HUES48 (cell line): ENCODE data around the gene SYT13.
"Not testable (repeated sequence)": the region's sequence is repeated elsewhere in the genome, so short reads cannot be mapped to it uniquely, and the experiment has no call there.

Experiments
- H3K27ac ChIP-seq: one replicate; pipeline ENCODE4 v1.7.0; 2013; ENCODE audit warnings: low read depth, low read length, inconsistent platforms
- H3K27me3 ChIP-seq: 2 replicates; pipeline ENCODE4 v1.6.1; 2013; ENCODE audit warnings: mild to moderate bottlenecking, low read length; ENCODE audit not compliant: control insufficient read depth, insufficient read depth
- H3K36me3 ChIP-seq: 2 replicates; pipeline ENCODE4 v1.6.1; 2013; ENCODE audit warnings: low read length; ENCODE audit not compliant: control insufficient read depth, insufficient read depth
- H3K4me1 ChIP-seq: 2 replicates; pipeline ENCODE4 v1.6.1; 2013; ENCODE audit warnings: mild to moderate bottlenecking, low read length; ENCODE audit not compliant: control insufficient read depth, insufficient read depth
- H3K4me3 ChIP-seq: 2 replicates; pipeline ENCODE4 v1.5.1; 2013; ENCODE audit warnings: mild to moderate bottlenecking, low read depth, low read length
- H3K9ac ChIP-seq: 2 replicates; pipeline ENCODE4 v1.6.1; 2013; ENCODE audit warnings: mild to moderate bottlenecking, low read depth, low read length, moderate library complexity
- H3K9me3 ChIP-seq: 2 replicates; pipeline ENCODE4 v1.6.1; 2013; ENCODE audit warnings: low read length; ENCODE audit not compliant: control insufficient read depth, insufficient read depth

The SYT13 gene

DNA sequence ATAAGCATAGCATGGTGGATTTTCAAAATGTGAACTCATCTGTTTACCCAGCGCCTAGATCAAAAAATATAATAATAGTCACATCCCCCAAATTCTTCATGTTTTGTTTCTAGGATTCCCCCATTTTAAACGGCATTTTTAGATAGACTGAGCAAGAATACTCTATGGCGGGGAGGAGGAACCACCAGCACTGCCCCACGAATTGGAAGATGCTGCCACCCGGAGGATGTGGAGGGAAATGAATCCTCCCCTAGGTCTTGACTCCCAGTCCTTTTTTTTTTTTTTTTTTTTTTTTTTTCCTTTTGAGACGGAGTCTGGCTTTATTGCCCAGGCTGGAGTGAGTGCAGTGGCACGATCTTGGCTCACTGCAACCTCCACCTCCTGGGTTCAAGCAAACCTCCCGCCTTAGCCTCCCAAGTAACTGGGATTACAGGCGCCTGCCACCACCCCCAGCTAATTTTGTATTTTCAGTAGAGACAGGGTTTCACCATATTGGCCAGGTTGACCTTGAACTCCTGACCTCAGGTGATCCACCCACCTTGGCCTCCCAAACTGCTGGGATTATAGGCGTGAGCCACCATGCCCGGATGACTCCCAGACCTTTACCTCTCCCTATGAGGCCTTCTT, 7.5 kb upstream of the SYT13 start:
- H3K4me3 ChIP-seq, result not testable (repeated sequence)

DNA sequence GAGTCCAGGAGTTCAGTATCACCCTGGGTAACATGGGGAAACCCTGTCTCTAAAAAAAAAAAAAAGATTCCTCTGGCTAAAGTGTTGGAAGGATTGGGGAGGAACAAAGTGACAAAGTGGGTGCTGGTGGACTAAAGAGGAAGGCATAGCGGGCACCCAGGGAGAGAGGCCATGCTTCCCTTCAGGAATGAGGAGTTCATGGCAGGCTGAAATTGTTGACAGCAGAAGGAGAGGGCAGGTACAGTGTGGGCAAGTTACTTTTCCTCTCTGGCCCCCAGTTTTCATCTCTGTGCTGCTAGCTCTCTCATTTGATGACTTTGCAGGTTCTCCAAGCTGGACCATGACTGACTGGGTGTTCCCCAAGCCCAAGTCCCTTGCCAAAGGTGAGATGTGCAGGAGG, 4.4 kb upstream of the SYT13 start:
- Histone ChIP-seq H3K4me1 (peaks cover 5% of the 10 kb centered on the region; the same call in 1 of the 2 replicates), H3K27ac (no peak overlapping the region), H3K4me3 (no peak overlapping the region), H3K27me3 (peaks cover 19% of the 10 kb centered on the region), H3K9me3 (no peaks in the 10 kb centered on the region), H3K9ac (no peak overlapping the region), H3K36me3 (no peaks in the 10 kb centered on the region)

More for the DNA sequence above, 7.5 kb upstream of the SYT13 start:
- not testable (repeated sequence) for H3K27me3 ChIP-seq, H3K27ac ChIP-seq, H3K4me1 ChIP-seq, H3K9me3 ChIP-seq, H3K9ac ChIP-seq, H3K36me3 ChIP-seq

DNA sequence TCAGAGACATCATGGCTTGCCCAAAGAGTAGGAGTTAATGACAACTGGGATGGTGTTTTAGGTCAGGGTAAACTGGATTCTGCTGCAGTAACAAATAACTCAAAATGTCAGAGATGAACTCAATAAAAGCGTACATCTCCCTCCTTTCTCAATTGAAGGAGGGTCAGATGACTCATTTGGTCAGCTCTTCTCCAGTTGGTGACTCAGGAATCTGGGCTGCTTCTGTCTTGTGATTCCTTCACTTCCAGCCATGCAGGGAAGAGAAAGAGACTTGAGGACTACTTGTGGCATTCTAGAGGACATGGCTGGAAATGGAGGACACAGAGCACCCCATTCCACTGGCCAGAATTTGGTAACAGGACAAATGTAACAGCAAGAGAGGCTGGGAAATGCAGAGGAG, 3.2 kb upstream of the SYT13 start:
- no peak overlapping the region for H3K27ac ChIP-seq
- no peak overlapping the region for H3K4me3 ChIP-seq
- H3K4me1 ChIP-seq, result peaks cover 5% of the 10 kb centered on the region; the same call in 1 of the 2 replicates
- H3K27me3 ChIP-seq, result peaks cover 31% of the 10 kb centered on the region
- no peaks in the 10 kb centered on the region for H3K36me3 ChIP-seq
- no peaks in the 10 kb centered on the region for H3K9me3 ChIP-seq
- no peak overlapping the region for H3K9ac ChIP-seq

DNA sequence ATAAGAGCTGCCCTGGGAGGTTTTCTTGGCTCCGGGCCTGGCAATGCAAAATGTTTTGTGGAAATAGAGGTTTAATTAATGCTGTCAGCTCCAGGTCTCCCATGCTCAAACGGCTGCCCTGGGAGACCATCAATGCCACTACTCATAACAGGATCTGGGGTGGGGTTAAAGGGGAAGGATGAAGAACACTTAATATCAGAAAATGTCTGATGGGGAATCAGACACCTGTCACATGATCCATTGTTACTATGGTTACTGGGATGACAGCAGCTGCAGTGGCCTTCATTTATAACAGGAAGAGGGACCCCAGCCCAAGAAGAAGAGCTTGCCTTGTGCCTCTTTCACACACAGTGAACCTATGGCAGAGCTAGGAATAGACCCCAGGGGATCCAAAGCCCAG, 2.2 kb upstream of the SYT13 start:
- H3K4me1 ChIP-seq, result peaks cover 5% of the 10 kb centered on the region; the same call in 1 of the 2 replicates
- H3K36me3 ChIP-seq, result no peaks in the 10 kb centered on the region
- peaks cover 35% of the 10 kb centered on the region for H3K27me3 ChIP-seq
- no peak overlapping the region for H3K9ac ChIP-seq
- no peak overlapping the region for H3K4me3 ChIP-seq
- H3K9me3 ChIP-seq, result no peaks in the 10 kb centered on the region
- H3K27ac ChIP-seq, result no peak overlapping the region

DNA sequence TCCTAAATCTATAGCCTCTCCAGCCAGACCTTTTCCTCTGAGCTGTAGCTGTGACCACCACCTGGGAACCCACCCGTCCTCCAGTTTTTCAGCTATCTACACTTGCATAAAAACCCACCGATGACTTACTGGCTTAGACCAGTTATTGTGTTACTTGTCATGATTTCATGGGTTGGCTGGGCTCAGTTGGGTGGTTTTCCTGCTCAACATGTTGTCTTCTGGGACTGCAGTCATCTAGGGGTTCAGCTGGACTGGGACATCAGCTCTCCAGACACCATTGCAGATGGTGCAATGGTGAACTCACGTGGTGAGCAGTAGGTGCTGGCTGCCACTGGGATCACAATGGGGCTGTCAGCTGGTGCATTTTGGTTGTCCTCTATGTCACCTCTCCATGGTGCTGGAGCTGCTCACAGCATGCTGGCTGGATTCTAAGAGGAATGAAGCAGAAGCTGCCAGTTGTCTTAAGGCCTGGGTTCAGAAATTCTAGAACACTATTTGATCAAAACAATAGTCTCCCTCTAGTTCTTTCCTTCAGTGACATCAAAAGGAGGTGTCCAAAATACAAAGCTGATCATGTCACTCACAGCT, 1.3 kb upstream of the SYT13 start:
- Histone ChIP-seq H3K9ac (no peak overlapping the region), H3K27me3 (peaks cover 35% of the 10 kb centered on the region), H3K27ac (no peak overlapping the region), H3K4me3 (no peak overlapping the region), H3K9me3 (no peaks in the 10 kb centered on the region), H3K36me3 (no peaks in the 10 kb centered on the region), H3K4me1 (peaks cover 5% of the 10 kb centered on the region; the same call in 1 of the 2 replicates)

DNA sequence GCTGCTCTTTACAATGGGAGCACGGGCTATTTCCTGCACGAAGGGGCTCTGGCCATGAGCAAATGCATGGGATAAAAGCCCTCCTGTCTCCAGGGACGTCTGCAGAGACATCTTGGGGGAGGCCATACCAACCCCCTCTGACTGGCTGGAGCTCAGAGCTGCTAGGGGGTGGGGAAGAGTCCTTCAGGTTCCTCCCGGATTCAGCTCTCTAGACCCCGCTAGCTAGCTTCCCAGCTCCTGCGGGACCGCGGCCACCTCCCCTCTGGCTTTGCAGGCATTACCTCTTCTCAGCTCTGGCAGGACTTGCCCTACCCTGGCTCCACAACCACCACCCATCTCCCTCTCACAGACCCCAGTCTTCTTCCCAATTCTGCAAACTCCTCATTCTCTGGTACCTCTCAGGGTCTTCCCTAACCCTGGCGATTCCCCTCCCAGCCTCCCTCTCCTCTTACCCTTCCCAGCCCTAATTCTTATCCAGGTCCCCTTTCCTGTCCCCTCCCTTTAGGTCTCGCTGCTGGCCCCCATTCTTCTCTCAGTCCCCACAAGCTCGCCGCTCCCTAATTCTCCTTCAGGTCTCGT, 802 bp downstream of the SYT13 start:
- Histone ChIP-seq H3K36me3 (no peaks in the 10 kb centered on the region), H3K9me3 (no peaks in the 10 kb centered on the region), H3K9ac (no peak overlapping the region), H3K27me3 (peaks cover 35% of the 10 kb centered on the region), H3K4me1 (peaks cover 12% of the 10 kb centered on the region; the same call in 1 of the 2 replicates), H3K4me3 (peak overlapping the region; percentile 84), H3K27ac (no peak overlapping the region)

DNA sequence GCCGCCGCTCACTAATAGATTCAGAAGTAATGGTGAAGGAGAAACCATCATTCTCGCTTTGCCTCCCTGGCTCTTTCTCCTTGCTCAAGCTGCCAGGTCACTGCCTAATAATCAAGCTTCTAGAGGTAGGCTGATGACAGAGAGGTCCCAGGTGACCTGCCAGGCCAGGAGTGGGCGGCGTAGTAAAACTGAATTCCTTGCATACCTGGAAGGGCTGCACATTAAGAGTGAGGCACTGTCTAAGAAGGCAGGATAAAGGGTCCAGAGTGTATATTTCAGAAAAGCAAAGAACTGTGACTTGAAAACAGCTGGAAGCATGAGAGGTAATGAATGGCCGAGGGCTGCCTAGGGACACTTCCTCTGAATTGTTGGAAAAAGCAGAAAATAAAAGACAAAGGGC, 4.1 kb downstream of the SYT13 start:
- Histone ChIP-seq H3K27ac (no peak overlapping the region), H3K4me3 (no peak overlapping the region), H3K27me3 (peaks cover 23% of the 10 kb centered on the region), H3K9ac (no peak overlapping the region), H3K9me3 (peaks cover 7% of the 10 kb centered on the region; the same call in 1 of the 2 replicates), H3K4me1 (peaks cover 12% of the 10 kb centered on the region; the same call in 1 of the 2 replicates), H3K36me3 (no peaks in the 10 kb centered on the region)

DNA sequence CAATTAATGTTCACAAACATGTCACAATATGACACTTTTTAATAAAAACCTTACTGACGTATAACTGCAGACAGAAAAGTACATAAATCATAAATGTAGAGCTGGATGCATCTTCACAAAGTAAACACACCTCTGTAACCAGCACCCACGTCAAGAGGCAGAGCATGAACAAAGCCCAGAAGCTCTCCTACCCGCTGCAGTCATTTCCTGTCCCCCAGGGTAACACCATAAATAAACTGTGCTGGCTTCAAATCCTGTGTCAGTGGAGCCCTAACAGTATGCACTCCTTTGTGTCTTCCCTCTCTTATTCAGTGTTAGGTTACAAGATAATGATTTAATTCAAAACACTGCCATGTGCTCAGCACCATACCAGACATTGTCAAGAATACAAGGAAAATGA, 5.7 kb downstream of the SYT13 start:
- Histone ChIP-seq H3K27ac (no peak overlapping the region), H3K4me3 (no peak overlapping the region), H3K9me3 (peaks cover 7% of the 10 kb centered on the region; the same call in 1 of the 2 replicates), H3K4me1 (0 out of 2 replicates have a peak, but pooled peaks cover 7% of the 10 kb centered on the region), H3K36me3 (no peaks in the 10 kb centered on the region), H3K27me3 (peaks cover 15% of the 10 kb centered on the region), H3K9ac (no peak overlapping the region)

DNA sequence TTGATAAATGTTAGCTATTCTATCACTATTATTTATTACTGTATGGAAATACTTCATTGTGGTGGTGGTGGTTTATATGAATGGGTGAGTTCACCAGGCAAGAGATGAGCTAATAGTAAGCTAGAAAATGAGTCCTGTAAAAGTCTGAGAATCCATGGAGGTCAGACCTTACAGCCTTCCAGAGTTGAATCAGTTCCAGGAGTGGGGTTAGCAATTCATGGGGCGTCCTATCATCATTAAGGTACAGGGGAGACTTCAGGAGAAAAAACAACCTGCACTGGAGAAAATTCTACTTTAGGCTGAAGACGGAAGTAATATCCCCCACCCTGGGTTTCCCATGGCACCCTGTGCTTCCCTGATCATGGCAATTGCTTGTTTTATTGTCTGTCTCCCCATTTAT, 6.5 kb downstream of the SYT13 start:
- peaks cover 7% of the 10 kb centered on the region for H3K27me3 ChIP-seq

DNA sequence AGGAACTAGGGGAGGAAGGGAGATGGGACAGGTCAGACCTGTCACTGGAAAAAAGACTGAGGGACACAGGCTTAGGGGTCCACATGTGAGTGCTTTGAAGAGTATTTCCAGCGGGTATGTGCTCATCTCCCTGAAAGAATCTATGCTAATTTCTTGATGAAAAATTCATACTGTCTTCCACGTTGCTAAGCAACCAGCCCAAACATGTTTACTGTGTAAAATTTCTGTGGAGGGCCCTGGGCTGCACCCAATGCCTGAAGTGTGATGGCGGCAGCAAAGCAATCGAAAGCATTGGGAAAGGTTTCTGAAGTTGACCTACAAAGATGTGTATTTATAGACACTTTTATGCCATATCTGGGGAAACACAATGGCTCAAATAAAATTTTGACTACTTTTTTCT, 7.4 kb downstream of the SYT13 start:
- H3K9ac ChIP-seq, result no peak overlapping the region
- H3K4me3 ChIP-seq, result no peak overlapping the region
- H3K27me3 ChIP-seq, result no peaks in the 10 kb centered on the region; the same call in 1 of the 2 replicates
- peaks cover 7% of the 10 kb centered on the region; the same call in 1 of the 2 replicates for H3K9me3 ChIP-seq
- H3K36me3 ChIP-seq, result no peaks in the 10 kb centered on the region
- H3K4me1 ChIP-seq, result 0 out of 2 replicates have a peak, but pooled peaks cover 7% of the 10 kb centered on the region
- no peak overlapping the region for H3K27ac ChIP-seq

More for the DNA sequence above, 6.5 kb downstream of the SYT13 start:
- Histone ChIP-seq H3K27ac (no peak overlapping the region), H3K4me1 (0 out of 2 replicates have a peak, but pooled peaks cover 7% of the 10 kb centered on the region), H3K36me3 (no peaks in the 10 kb centered on the region), H3K9ac (no peak overlapping the region), H3K9me3 (peaks cover 7% of the 10 kb centered on the region; the same call in 1 of the 2 replicates), H3K4me3 (no peak overlapping the region)

DNA sequence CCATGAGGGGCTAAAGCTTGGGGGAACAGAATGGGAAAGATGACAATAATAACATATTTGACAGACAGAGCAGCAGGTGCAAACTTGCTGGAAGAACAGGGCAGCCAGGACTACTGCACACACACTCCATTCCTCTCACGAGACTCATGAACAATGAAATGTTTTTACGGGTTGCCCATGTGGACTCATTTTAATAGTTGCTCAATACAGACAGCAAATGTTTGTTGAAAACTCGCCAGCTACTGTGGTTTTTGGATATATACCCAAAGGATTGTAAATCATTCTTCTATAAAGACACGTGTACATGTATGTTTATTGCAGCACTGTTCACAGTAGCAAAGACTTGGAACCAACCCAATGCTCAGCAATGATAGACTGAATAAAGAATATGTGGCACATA, 10.3 kb downstream of the SYT13 start:
- H3K9me3 ChIP-seq, result peaks cover 7% of the 10 kb centered on the region; the same call in 1 of the 2 replicates
- H3K27me3 ChIP-seq, result no peaks in the 10 kb centered on the region
- H3K4me3 ChIP-seq, result no peak overlapping the region
- no peak overlapping the region for H3K27ac ChIP-seq
- no peaks in the 10 kb centered on the region for H3K36me3 ChIP-seq
- no peak overlapping the region for H3K9ac ChIP-seq
- H3K4me1 ChIP-seq, result no peaks in the 10 kb centered on the region
